ENCODE measurements around the gene FKBP5. TPM values are rescaled to one million over a fixed set of nuclear protein-coding genes. Genes with fewer than 3 reads are reported as not detected.

FKBP5 gene
- total RNA-seq, 1 experiment from 2014 or later, result 33.9 TPM

DNA sequence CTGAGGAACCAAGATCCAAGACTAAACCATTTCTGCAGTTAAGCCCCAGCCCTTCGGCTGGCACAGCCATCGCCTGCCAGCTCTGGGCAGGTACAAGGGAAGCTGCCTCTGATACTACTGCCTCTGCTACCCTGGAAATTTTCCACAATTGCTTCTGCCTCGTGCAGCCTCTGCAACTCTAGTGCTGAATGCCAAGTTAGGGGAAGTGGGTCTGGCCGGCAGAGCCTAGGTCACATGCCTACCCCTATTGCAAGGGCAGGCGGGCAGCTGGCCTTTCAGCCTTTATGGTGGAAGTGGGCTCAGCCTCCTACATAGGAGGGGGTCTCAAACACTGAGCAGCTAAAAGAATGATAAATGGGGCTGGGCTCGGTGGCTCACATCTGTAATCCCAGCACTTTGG lies 131.5 kb downstream of the FKBP5 start:
- H4K20me1 ChIP-seq (ENCODE audit: control insufficient read depth, insufficient read depth, insufficient read length), result no peaks in the 10 kb centered on the region
- H3K23me2 ChIP-seq (ENCODE audit: insufficient read length, low read depth, low read length, poor library complexity, severe bottlenecking), result no peaks in the 10 kb centered on the region
- H2BK5ac ChIP-seq (ENCODE audit: insufficient read length, low read length), result no peak overlapping the region
- TF ChIP-seq, protein P1, sequence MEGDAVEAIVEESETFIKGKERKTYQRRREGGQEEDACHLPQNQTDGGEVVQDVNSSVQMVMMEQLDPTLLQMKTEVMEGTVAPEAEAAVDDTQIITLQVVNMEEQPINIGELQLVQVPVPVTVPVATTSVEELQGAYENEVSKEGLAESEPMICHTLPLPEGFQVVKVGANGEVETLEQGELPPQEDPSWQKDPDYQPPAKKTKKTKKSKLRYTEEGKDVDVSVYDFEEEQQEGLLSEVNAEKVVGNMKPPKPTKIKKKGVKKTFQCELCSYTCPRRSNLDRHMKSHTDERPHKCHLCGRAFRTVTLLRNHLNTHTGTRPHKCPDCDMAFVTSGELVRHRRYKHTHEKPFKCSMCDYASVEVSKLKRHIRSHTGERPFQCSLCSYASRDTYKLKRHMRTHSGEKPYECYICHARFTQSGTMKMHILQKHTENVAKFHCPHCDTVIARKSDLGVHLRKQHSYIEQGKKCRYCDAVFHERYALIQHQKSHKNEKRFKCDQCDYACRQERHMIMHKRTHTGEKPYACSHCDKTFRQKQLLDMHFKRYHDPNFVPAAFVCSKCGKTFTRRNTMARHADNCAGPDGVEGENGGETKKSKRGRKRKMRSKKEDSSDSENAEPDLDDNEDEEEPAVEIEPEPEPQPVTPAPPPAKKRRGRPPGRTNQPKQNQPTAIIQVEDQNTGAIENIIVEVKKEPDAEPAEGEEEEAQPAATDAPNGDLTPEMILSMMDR (conservative IDR thresholded peaks at IDR 0.05), result no peak
- no peak overlapping the region for H4K91ac ChIP-seq (ENCODE audit: insufficient read length, low read depth, low read length)
- H3K9ac ChIP-seq (ENCODE audit: extremely low read depth, insufficient read length, low read length), result no peak overlapping the region
- H2BK120ac ChIP-seq (ENCODE audit: low read depth, low read length, poor library complexity, severe bottlenecking), result no peak overlapping the region
- H3K79me1 ChIP-seq (ENCODE audit: insufficient read depth, low read depth, low read length, poor library complexity, severe bottlenecking), result no peaks in the 10 kb centered on the region
- H2AK5ac ChIP-seq (ENCODE audit: insufficient read length, low read length), result no peak overlapping the region
- H3K79me2 ChIP-seq (ENCODE audit: insufficient read depth, low read length), result no peaks in the 10 kb centered on the region
- Mint-ChIP-seq H3K4me3 (no peak overlapping the region), H3K27ac (peak overlapping the region in 1 of 3 experiments; percentile 65; a peak in 1 of 7 replicates), H3K9me3 (no peaks in the 10 kb centered on the region), H3K27me3 (ENCODE audit: low read depth) (no peaks in the 10 kb centered on the region; the same call in 1 of the 2 replicates), H3K4me1 (peaks cover 11 to 14% of the 10 kb centered on the region in 2 experiments), H3K36me3 (ENCODE audit: insufficient read depth in 1 of 3, low read depth in 3 of 3) (no peaks in the 10 kb centered on the region)
- no peak overlapping the region for H4K8ac ChIP-seq (replicated peaks; ENCODE audit: insufficient read length, low read depth, low read length)
- H4K5ac ChIP-seq (ENCODE audit: insufficient read length, low read depth, low read length), result no peak overlapping the region
- no peak overlapping the region for H2BK20ac ChIP-seq (ENCODE audit: low read depth, low read length, poor library complexity, severe bottlenecking)
- no peak overlapping the region for H3K4me2 ChIP-seq (ENCODE audit: insufficient read depth, insufficient read length, low read length)
- no peak overlapping the region for H3K27ac ChIP-seq (ENCODE audit: insufficient read length, low read depth, low read length)
- WGBS (ENCODE audit: extremely low coverage, insufficient read length, low lambda C conversion rate), result no CpG with 5 or more reads among the region's 6 CpGs
- H2BK12ac ChIP-seq (ENCODE audit: insufficient read length, low read depth, low read length), result no peak overlapping the region
- no peak overlapping the region for H3K18ac ChIP-seq (ENCODE audit: insufficient read length, low read depth, low read length)
- no peak overlapping the region for H2AFZ ChIP-seq (ENCODE audit: low read length)
- H3K4me1 ChIP-seq (ENCODE audit: insufficient read depth, low read length), result no peaks in the 10 kb centered on the region
- H3T11ph ChIP-seq (ENCODE audit: low read length), result no peak overlapping the region
- no peaks in the 10 kb centered on the region for H3K9me3 ChIP-seq (ENCODE audit: control insufficient read depth, low read depth, low read length)
- no peak for DNase-seq
- H3K23ac ChIP-seq (ENCODE audit: insufficient read length, low read depth, low read length), result no peak overlapping the region
- no peak overlapping the region for H3K4ac ChIP-seq (ENCODE audit: low read depth, low read length)
- H3K14ac ChIP-seq (ENCODE audit: insufficient read depth, low read length), result no peak overlapping the region
- no peaks in the 10 kb centered on the region for H3K27me3 ChIP-seq (ENCODE audit: insufficient read depth, low read length)
- no peak overlapping the region for H3K56ac ChIP-seq (ENCODE audit: insufficient read length, low read depth, low read length)
- H2BK15ac ChIP-seq (ENCODE audit: low read depth, low read length), result no peak overlapping the region
